ENCODE measurements around the gene ZBTB16. TPM values are rescaled to one million over a fixed set of nuclear protein-coding genes. Genes with fewer than 3 reads are reported as not detected.

The ZBTB16 gene
- total and polyA plus RNA-seq, 2 donors (not counting 3 experiments of a cell fraction or from before 2014, with no cell fraction given) = 9.8 to 20.3 TPM

DNA sequence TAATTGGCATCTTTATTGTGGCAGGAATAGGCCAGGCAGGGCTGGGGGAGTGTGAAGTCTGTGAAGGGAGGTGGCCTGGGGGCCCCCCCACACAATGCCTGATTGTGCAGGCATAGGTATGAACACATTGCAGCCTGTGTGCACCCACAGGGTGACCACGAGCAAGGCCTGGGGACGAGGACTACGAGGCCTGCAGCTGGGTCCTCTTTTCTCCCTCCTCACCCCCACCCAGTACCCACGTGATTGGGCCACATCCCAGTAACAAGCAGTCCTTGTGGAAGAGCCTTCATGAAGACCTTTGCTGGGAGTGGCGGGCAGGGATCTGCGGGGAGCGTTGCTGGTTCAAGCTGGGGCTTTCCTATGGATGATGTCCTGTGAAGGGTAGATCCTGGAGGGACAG, 29.3 kb downstream of the ZBTB16 start:
- Histone ChIP-seq H3K4me3 (replicated peaks in 1 of 3; ENCODE audit: insufficient read depth in 1 of 3, low read depth in 1 of 3, low read length in 3 of 3) (no peak overlapping the region), H3K9me1 (replicated peaks; ENCODE audit: control insufficient read depth, extremely low read depth, insufficient read depth, low read length) (no peaks in the 10 kb centered on the region), H3K4me2 (ENCODE audit: insufficient read depth, low read length) (no peak overlapping the region), H3K36me3 (ENCODE audit: control insufficient read depth in 2 of 2, extremely low read depth in 1 of 2, insufficient read depth in 2 of 2, low read length in 2 of 2) (no peaks in the 10 kb centered on the region), H2AFZ (ENCODE audit: low read depth, low read length) (no peak overlapping the region), H4K20me1 (replicated peaks; ENCODE audit: control insufficient read depth, extremely low read depth, insufficient read depth, low read length) (no peaks in the 10 kb centered on the region), H3K4me1 (ENCODE audit: control insufficient read depth, extremely low read depth, insufficient read depth, low read length) (peaks cover 29% of the 10 kb centered on the region), H3K79me2 (ENCODE audit: control insufficient read depth, insufficient read depth, low read length) (no peaks in the 10 kb centered on the region), H3K27me3 (ENCODE audit: control insufficient read depth in 2 of 2, insufficient read depth in 2 of 2, low read length in 2 of 2) (no peaks in the 10 kb centered on the region), H3K9me3 (replicated peaks; ENCODE audit: control insufficient read depth, insufficient read depth, low read length) (no peaks in the 10 kb centered on the region), H3K9ac (replicated peaks; ENCODE audit: extremely low read depth, insufficient read depth, low read length) (no peak overlapping the region), H3K27ac (ENCODE audit: insufficient read depth, low read depth, low read length) (no peak overlapping the region)
- CTCF ChIA-PET = interaction anchor here (1.3 kb wide), 1 partner anchor 8 kb away, joined by 4 read pairs; no protein-coding TSS in a partner anchor
- intact Hi-C loops (cut with micrococcal nuclease) (no loop called here), dilution Hi-C loops (cut with MboI; ENCODE audit: extremely low pct_ligation_motif_present, low sequenced_read_pairs) (no loop called here)
- FAIRE-seq (no peak), DNase-seq (ENCODE audit: low read depth, low spot score) (no peak)
- TF ChIP-seq, protein P1, sequence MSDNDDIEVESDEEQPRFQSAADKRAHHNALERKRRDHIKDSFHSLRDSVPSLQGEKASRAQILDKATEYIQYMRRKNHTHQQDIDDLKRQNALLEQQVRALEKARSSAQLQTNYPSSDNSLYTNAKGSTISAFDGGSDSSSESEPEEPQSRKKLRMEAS (IDR thresholded peaks at IDR 0.05; ENCODE audit: insufficient read depth, insufficient read length) = no peak
- TF ChIP-seq, protein P2, sequence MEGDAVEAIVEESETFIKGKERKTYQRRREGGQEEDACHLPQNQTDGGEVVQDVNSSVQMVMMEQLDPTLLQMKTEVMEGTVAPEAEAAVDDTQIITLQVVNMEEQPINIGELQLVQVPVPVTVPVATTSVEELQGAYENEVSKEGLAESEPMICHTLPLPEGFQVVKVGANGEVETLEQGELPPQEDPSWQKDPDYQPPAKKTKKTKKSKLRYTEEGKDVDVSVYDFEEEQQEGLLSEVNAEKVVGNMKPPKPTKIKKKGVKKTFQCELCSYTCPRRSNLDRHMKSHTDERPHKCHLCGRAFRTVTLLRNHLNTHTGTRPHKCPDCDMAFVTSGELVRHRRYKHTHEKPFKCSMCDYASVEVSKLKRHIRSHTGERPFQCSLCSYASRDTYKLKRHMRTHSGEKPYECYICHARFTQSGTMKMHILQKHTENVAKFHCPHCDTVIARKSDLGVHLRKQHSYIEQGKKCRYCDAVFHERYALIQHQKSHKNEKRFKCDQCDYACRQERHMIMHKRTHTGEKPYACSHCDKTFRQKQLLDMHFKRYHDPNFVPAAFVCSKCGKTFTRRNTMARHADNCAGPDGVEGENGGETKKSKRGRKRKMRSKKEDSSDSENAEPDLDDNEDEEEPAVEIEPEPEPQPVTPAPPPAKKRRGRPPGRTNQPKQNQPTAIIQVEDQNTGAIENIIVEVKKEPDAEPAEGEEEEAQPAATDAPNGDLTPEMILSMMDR (IDR thresholded peaks at IDR 0.05; ENCODE audit: extremely low read depth in 1 of 2, insufficient read depth in 1 of 2, low read depth in 1 of 2, low read length in 2 of 2) = no peak
- TF ChIP-seq FOS (IDR thresholded peaks at IDR 0.05; ENCODE audit: borderline replicate concordance, insufficient read depth, low read length) = no peak
- TF ChIP-seq EZH2 (IDR thresholded peaks at IDR 0.05; ENCODE audit: borderline replicate concordance, low read depth, low read length, severe bottlenecking) = no peak
- no peak for TF ChIP-seq JUN (IDR thresholded peaks at IDR 0.05; ENCODE audit: borderline replicate concordance, insufficient read depth, insufficient read length, low read depth)
- TF ChIP-seq POLR2AphosphoS5 (IDR thresholded peaks at IDR 0.05; ENCODE audit: insufficient read depth, low read depth, low read length) = no peak
- TF ChIP-seq GATA2 (IDR thresholded peaks at IDR 0.05; ENCODE audit: insufficient read depth, insufficient read length, low read depth, low read length) = no peak
- TF ChIP-seq POLR2A (IDR thresholded peaks at IDR 0.05; ENCODE audit: low read depth, low read length) = no peak
- POLR2A ChIA-PET = no interaction called here
- BruUV-seq (replicated peaks) = no TSS peak

All from endothelial cell of umbilical vein (primary cell).